Measurements from ENCODE around the gene KCNJ1.

DNA sequence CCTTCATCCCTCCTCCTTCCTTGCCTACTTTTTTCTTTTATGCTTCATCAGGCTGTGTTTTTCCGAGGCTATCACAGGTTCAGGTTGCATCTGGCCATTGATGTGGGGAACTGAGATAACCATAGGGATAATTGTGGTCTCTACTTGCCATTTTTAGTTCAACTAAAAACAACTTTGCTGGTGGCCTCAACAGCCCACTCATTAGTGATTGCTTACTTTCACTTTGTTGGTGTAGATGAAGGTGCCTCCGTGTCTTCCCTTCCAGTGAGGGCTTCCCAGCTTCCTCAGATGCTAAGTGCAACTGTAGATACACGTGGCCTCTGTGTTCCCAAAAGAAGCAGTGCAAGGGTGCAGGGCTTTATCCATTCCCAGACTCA lies 35.0 kb downstream of the KCNJ1 start:
- no peak for TF ChIP-seq POLR2A (IDR thresholded peaks at IDR 0.05)
- TF ChIP-seq, protein P1, sequence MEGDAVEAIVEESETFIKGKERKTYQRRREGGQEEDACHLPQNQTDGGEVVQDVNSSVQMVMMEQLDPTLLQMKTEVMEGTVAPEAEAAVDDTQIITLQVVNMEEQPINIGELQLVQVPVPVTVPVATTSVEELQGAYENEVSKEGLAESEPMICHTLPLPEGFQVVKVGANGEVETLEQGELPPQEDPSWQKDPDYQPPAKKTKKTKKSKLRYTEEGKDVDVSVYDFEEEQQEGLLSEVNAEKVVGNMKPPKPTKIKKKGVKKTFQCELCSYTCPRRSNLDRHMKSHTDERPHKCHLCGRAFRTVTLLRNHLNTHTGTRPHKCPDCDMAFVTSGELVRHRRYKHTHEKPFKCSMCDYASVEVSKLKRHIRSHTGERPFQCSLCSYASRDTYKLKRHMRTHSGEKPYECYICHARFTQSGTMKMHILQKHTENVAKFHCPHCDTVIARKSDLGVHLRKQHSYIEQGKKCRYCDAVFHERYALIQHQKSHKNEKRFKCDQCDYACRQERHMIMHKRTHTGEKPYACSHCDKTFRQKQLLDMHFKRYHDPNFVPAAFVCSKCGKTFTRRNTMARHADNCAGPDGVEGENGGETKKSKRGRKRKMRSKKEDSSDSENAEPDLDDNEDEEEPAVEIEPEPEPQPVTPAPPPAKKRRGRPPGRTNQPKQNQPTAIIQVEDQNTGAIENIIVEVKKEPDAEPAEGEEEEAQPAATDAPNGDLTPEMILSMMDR (IDR thresholded peaks at IDR 0.05): no peak

Data from right lobe of liver (tissue), 4 donors.